ENCODE measurements around the gene VPS33B.

DNA sequence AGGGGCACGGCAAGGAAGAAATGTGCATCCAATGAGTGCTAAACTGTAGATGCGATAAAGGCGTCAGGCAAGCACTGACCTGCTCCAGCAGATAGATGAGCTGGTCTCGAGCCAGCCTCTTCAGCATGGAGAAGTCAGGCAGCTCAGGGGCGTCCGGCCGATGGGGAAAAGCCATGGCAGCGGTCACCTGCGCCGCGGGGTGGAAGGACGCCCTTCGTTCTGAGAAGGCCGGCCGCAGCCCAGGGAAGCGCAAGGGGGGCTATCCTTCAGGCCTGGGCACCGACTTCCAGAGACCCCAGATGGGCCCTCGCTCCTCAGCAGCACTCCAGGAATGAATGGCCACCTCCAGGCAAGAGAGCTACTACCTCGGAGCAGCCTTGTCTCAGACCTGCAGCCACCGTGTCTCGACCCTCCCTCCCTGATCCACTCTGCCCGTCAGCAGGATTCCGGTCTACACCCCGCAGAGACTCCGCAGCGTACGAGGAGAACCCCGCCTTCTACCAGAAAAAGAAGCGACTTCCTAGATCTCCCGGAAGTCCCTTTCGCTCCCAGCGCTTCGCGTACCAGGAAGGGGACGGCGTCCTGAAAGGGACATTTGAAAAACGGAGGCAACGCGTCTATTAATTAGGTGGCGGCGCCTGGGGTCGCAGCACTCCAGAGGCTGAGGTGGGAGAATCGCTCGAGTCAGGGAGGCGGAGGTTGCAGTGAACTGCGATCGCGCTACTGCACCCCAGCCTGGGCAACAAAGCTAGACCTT lies at the start of gene VPS33B:
- TF ChIP-seq ZNF416 (tag by site-specific recombination; IDR thresholded peaks at IDR 0.05) = no peak
- no peak for TF ChIP-seq ZFHX2 (tag by site-specific recombination; conservative IDR thresholded peaks at IDR 0.05)
- peak; percentile 6; the same call in 1 of the 2 replicates for TF ChIP-seq ZNF398 (tag by site-specific recombination; IDR thresholded peaks at IDR 0.05)
- TF ChIP-seq CTCF (tag by site-specific recombination; IDR thresholded peaks at IDR 0.05) = peak; percentile 47; the same call in 1 of the 2 replicates
- TF ChIP-seq SP2 (tag by site-specific recombination; IDR thresholded peaks at IDR 0.05) = peak; percentile 81
- no peak for TF ChIP-seq ZNF623 (tag by site-specific recombination; IDR thresholded peaks at IDR 0.05)
- no peak for TF ChIP-seq ZNF302 (tag by site-specific recombination; IDR thresholded peaks at IDR 0.05; ENCODE audit: low read depth)
- no peak for TF ChIP-seq ZNF558 (tag by site-specific recombination; IDR thresholded peaks at IDR 0.05)
- no peak for TF ChIP-seq ZBTB44 (tag by site-specific recombination; IDR thresholded peaks at IDR 0.05)
- peak; percentile 87 for TF ChIP-seq ZNF24 (tag by site-specific recombination; IDR thresholded peaks at IDR 0.05)
- TF ChIP-seq ZNF596 (tag by site-specific recombination; IDR thresholded peaks at IDR 0.05) = no peak
- no peak for TF ChIP-seq OVOL3 (tag by site-specific recombination; IDR thresholded peaks at IDR 0.05)
- peak; percentile 61; the same call in 1 of the 2 replicates for TF ChIP-seq ZBTB10 (tag by site-specific recombination; IDR thresholded peaks at IDR 0.05)
- TF ChIP-seq ZNF747 (tag by site-specific recombination; IDR thresholded peaks at IDR 0.05) = no peak
